ENCODE measurements around the gene TBC1D5.
A peak's percentile ranks its signal among the peaks of the same experiment; 100 is the strongest.
"Not testable (repeated sequence)": the region's sequence is repeated elsewhere in the genome, so short reads cannot be mapped to it uniquely, and the experiment has no call there.

Gene TBC1D5, protein sequence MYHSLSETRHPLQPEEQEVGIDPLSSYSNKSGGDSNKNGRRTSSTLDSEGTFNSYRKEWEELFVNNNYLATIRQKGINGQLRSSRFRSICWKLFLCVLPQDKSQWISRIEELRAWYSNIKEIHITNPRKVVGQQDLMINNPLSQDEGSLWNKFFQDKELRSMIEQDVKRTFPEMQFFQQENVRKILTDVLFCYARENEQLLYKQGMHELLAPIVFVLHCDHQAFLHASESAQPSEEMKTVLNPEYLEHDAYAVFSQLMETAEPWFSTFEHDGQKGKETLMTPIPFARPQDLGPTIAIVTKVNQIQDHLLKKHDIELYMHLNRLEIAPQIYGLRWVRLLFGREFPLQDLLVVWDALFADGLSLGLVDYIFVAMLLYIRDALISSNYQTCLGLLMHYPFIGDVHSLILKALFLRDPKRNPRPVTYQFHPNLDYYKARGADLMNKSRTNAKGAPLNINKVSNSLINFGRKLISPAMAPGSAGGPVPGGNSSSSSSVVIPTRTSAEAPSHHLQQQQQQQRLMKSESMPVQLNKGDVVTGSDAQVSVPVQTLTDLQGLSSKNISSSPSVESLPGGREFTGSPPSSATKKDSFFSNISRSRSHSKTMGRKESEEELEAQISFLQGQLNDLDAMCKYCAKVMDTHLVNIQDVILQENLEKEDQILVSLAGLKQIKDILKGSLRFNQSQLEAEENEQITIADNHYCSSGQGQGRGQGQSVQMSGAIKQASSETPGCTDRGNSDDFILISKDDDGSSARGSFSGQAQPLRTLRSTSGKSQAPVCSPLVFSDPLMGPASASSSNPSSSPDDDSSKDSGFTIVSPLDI

GRCh38 chr3:17742102-17742879, at the start of gene TBC1D5:
TBC1D5 (minus strand) TSS chr3:17742631; CDS start chr3:17508570, 234,061 bp downstream.
- FAIRE-seq (no peak), DNase-seq (ENCODE audit: low spot score) (peak; percentile 93)

GRCh38 chr3:17783426-17783825, 41.0 kb upstream of the TBC1D5 start:
- FAIRE-seq (no peak), DNase-seq (ENCODE audit: low spot score) (no peak)

DNA sequence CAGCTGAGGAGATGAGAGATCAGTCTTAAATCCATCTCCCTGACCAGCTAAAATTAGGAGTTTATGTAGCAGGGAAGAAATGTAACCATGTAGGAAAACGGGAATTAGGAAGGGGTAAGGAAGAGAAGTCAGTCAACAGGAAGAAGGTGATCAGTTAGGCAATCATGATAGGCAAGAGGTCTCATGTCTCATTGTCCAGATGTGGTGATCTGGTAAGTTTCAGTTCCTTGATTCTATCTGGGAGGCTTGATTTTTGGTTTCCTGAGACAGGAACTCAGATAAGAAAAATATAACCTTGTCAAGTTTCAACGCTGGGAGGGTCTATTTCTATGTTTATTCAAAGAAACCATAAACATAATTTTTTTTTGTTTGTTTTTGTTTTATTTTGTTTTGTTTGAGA, 40.3 kb upstream of the TBC1D5 start:
- no peak for DNase-seq (ENCODE audit: low spot score)

DNA sequence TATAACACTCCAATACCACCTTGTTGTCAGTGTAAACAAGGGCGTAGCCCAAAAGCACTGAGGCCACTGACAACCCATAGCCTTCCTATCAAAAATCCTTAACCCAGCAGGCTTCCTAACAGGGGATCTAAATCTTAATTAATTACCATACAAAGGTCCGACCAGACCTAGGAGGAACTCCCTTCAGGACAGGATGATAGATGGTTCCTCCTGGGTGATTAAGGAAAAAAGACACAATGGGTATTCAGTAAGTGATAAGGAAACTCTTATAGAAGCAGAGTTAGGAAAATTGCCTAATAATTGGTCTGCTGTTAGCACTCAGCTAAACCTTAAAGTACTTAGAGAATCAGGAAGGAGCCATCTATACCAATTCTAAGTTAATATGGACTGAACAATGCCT, 37.9 kb upstream of the TBC1D5 start:
- DNase-seq (ENCODE audit: low spot score); FAIRE-seq: not testable (repeated sequence)

More for the DNA sequence above, 40.3 kb upstream of the TBC1D5 start:
- FAIRE-seq: no peak

DNA sequence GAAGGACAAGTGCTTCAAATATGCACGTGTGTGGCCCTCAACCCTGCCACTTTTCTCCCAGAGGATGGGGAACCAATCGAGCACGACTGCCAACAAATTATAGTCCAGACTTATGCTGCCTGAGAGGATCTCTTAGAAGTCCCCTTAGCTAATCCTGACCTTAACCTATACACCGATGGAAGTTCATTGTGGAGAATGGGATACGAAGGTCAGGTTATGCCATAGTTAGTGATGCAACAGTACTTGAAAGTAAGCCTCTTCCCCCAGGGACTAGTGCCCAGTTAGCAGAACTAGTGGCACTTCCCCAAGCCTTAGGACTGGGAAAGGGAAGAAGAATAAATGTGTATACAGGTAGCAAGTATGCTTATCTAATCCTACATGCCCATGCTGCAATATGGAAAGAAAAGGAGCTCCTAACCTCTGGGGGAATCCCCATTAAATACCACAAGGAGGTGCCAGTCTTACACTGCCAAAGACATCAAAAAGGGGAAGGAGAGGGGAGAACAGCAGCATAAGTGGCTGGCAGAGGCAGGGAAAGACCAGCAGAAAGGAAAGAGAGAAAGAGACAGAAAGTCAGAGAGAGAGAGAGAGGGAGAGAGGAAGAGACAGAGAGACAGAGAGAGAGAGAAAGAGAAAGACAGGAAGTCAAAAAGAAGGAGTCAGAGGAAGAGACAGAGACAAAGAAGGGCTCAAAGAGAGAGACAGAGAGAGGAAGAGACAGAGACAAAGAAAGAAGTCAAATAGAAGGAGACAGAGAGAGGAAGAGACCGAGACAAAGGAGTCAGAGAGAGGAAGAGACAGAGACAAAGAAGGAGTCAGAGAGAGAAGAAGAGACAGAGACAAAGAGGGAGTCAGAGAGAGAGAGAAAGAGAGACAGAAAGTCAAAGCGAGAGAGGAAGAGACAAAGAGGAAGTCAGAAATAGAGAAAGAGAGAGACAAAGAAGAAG, 37.1 kb upstream of the TBC1D5 start:
- not testable (repeated sequence) for DNase-seq (ENCODE audit: low spot score); FAIRE-seq

- DNase-seq (ENCODE audit: low spot score); FAIRE-seq: not testable (repeated sequence)
Observed at GRCh38 chr3:17777326-17777725, 34.9 kb upstream of the TBC1D5 start.

- FAIRE-seq (no peak), DNase-seq (ENCODE audit: low spot score) (no peak)
Observed at GRCh38 chr3:17775073-17775472, 32.6 kb upstream of the TBC1D5 start.

GRCh38 chr3:17774180-17774910, 31.9 kb upstream of the TBC1D5 start:
- DNase-seq (ENCODE audit: low spot score); FAIRE-seq: not testable (repeated sequence)

DNA sequence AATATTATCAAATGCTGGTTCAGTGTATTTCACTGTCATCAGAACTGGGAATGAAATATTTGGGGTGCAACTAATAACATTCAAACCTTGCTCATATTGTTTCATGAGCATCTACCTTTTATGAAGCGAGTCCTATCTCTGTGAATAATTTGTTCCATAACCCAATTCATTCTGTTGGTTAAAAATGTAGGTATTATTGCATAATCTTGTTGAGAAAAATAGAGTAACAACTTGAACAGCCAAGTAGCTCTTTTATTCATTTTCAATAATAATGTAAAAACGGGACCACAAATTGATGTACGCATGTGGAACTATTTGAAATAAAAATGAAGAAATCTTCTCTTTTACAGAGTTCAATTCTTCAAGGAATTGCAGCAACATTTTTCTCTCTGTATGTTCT, 30.1 kb upstream of the TBC1D5 start:
- DNase-seq (ENCODE audit: low spot score) (no peak), FAIRE-seq (no peak)

- FAIRE-seq: no peak
- no peak for DNase-seq (ENCODE audit: low spot score)
Observed at GRCh38 chr3:17771177-17772017, 29.0 kb upstream of the TBC1D5 start.

- FAIRE-seq (no peak), DNase-seq (ENCODE audit: low spot score) (no peak)
Observed at GRCh38 chr3:17770682-17771081, 28.3 kb upstream of the TBC1D5 start.

- no peak for FAIRE-seq
- DNase-seq (ENCODE audit: low spot score): no peak
Observed at GRCh38 chr3:17765819-17766472, 23.5 kb upstream of the TBC1D5 start.

- no peak for DNase-seq (ENCODE audit: low spot score)
- no peak for FAIRE-seq
Observed at GRCh38 chr3:17761563-17761962, 19.1 kb upstream of the TBC1D5 start.

GRCh38 chr3:17759901-17760300, 17.5 kb upstream of the TBC1D5 start:
- FAIRE-seq: no peak

GRCh38 chr3:17755836-17756235, 13.4 kb upstream of the TBC1D5 start:
- DNase-seq (ENCODE audit: low spot score): no peak
- FAIRE-seq: no peak

More at GRCh38 chr3:17759901-17760300, 17.5 kb upstream of the TBC1D5 start:
- no peak for DNase-seq (ENCODE audit: low spot score)

DNA sequence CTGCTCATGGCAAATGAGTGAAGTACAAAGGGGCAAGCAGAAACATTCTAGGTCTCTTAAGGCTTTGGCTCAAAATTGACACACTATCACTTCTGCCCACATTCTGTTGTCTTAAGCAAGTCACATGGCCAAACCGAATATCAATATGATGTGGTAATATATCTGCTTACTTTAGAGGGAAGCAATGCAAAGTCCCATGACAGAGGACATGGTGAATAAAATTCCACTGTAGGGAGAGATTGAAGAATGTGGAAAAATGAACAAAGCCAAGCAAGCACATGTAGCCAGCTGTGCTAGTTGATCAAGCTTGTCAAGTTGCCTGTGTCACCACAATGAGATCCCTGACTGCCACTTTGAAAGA, 11.2 kb upstream of the TBC1D5 start:
- FAIRE-seq (no peak), DNase-seq (ENCODE audit: low spot score) (no peak)

DNA sequence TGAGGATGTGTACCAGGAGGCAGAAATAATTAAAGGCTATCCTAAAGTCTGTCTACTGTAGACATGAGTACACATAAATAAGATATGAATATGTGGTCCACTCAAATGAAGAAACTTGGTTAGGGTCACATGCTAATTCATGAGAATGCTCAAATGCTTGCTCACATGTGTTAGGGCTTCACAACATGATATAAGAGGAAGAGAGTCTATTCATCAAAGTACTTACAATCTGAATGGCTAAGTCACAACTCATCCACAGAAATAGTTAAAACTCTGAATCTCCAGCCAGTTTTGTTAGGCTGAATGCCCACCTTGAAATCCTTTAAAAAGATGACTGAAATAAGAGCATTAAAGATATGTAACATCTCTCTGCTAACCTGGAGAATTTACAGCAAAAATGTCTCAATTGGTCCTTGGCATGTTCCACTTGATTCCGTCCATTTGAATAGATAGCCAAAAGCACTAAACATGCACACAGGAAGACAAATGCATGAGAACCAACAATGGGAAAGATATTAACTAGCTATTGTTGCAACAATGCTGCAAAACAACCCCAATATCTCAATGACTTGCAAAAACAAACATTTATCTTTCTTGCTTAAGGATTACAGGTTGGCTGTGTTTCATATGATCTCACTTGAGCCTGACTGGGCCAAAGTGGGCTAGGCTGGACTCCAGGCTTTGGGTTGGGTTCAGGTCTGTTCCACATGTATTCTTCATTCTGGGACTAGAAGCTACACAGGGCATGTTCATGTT, 10.6 kb upstream of the TBC1D5 start:
- no peak for FAIRE-seq
- no peak for DNase-seq (ENCODE audit: low spot score)

- FAIRE-seq (no peak), DNase-seq (ENCODE audit: low spot score) (no peak)
Observed at GRCh38 chr3:17752436-17752835, 10.0 kb upstream of the TBC1D5 start.
